ENCODE results near the gene ISG15. TPM values are rescaled to one million over a fixed set of nuclear protein-coding genes. Genes with fewer than 3 reads are reported as not detected.

ISG15 gene
- total and polyA plus RNA-seq, 9 of the 15 experiments (the other 6 are each of a cell fraction or from before 2014, with no cell fraction given), result 0.40 to 58.3 (median 12.2) TPM

DNA sequence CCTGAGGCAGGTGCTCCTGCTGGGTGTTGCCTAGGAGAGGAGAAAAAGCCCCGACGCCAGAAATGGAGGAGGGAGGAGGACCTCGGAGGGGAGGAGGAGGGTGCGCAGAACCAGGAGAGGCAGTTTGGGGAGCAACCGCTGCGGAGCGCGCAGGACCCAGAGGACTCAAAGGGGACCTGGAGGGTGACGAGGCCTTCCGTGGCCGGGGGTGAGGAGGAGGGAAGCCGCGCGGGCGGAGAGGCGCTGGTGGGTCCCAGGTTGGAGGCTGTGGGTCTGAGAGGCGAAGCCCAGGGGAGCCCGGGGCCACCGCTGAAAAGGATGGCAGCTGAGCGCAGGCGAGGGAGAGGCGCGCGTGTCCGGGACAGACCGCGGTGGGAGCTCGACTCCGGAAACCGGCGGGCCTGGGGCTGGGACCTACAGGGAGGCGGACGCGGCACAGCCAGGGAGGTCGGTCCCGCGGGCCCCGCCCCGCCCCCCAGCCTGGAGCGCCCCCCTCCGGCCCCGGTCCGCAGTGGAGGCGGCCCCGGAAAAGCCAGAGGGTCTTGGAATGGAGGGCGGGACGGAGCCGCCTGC lies 45.7 kb downstream of the ISG15 start (continued):
- TF ChIP-seq ZFP1 (CRISPR knock-in tag; IDR thresholded peaks at IDR 0.05), result no peak
- TF ChIP-seq ZNF316 (IDR thresholded peaks at IDR 0.05), result no peak
- TF ChIP-seq C11orf30 (IDR thresholded peaks at IDR 0.05; ENCODE audit: low read depth), result no peak
- TF ChIP-seq ZNF175 (CRISPR knock-in tag; IDR thresholded peaks at IDR 0.05; ENCODE audit: low read depth), result no peak
- TF ChIP-seq PHB (CRISPR knock-in tag; IDR thresholded peaks at IDR 0.05), result peak; percentile 43; the same call in 1 of the 2 replicates
- 0 out of 2 replicates have a peak, but pooled peaks have one; percentile 20 for TF ChIP-seq CAMTA2 (CRISPR knock-in tag; conservative IDR thresholded peaks at IDR 0.05)
- TF ChIP-seq, protein P1, sequence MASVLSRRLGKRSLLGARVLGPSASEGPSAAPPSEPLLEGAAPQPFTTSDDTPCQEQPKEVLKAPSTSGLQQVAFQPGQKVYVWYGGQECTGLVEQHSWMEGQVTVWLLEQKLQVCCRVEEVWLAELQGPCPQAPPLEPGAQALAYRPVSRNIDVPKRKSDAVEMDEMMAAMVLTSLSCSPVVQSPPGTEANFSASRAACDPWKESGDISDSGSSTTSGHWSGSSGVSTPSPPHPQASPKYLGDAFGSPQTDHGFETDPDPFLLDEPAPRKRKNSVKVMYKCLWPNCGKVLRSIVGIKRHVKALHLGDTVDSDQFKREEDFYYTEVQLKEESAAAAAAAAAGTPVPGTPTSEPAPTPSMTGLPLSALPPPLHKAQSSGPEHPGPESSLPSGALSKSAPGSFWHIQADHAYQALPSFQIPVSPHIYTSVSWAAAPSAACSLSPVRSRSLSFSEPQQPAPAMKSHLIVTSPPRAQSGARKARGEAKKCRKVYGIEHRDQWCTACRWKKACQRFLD (CRISPR knock-in tag; IDR thresholded peaks at IDR 0.05), result no peak
- no peak for TF ChIP-seq ZC3H8 (IDR thresholded peaks at IDR 0.05)
- TF ChIP-seq, protein P2, sequence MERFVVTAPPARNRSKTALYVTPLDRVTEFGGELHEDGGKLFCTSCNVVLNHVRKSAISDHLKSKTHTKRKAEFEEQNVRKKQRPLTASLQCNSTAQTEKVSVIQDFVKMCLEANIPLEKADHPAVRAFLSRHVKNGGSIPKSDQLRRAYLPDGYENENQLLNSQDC (CRISPR knock-in tag; IDR thresholded peaks at IDR 0.05), result no peak
- TF ChIP-seq, protein P3, sequence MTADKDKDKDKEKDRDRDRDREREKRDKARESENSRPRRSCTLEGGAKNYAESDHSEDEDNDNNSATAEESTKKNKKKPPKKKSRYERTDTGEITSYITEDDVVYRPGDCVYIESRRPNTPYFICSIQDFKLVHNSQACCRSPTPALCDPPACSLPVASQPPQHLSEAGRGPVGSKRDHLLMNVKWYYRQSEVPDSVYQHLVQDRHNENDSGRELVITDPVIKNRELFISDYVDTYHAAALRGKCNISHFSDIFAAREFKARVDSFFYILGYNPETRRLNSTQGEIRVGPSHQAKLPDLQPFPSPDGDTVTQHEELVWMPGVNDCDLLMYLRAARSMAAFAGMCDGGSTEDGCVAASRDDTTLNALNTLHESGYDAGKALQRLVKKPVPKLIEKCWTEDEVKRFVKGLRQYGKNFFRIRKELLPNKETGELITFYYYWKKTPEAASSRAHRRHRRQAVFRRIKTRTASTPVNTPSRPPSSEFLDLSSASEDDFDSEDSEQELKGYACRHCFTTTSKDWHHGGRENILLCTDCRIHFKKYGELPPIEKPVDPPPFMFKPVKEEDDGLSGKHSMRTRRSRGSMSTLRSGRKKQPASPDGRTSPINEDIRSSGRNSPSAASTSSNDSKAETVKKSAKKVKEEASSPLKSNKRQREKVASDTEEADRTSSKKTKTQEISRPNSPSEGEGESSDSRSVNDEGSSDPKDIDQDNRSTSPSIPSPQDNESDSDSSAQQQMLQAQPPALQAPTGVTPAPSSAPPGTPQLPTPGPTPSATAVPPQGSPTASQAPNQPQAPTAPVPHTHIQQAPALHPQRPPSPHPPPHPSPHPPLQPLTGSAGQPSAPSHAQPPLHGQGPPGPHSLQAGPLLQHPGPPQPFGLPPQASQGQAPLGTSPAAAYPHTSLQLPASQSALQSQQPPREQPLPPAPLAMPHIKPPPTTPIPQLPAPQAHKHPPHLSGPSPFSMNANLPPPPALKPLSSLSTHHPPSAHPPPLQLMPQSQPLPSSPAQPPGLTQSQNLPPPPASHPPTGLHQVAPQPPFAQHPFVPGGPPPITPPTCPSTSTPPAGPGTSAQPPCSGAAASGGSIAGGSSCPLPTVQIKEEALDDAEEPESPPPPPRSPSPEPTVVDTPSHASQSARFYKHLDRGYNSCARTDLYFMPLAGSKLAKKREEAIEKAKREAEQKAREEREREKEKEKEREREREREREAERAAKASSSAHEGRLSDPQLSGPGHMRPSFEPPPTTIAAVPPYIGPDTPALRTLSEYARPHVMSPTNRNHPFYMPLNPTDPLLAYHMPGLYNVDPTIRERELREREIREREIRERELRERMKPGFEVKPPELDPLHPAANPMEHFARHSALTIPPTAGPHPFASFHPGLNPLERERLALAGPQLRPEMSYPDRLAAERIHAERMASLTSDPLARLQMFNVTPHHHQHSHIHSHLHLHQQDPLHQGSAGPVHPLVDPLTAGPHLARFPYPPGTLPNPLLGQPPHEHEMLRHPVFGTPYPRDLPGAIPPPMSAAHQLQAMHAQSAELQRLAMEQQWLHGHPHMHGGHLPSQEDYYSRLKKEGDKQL (CRISPR knock-in tag; IDR thresholded peaks at IDR 0.05; ENCODE audit: borderline replicate concordance), result no peak
- peak; percentile 55; the same call in 1 of the 2 replicates for TF ChIP-seq PHF8 (IDR thresholded peaks at IDR 0.05; ENCODE audit: borderline replicate concordance, low read length)
- 0 out of 2 replicates have a peak, but pooled peaks have one; percentile 70 for TF ChIP-seq ZBTB7A (IDR thresholded peaks at IDR 0.05; ENCODE audit: borderline replicate concordance, control insufficient read depth, low read depth, low read length)
- TF ChIP-seq ZNF584 (CRISPR knock-in tag; IDR thresholded peaks at IDR 0.05; ENCODE audit: low read depth), result no peak
- TF ChIP-seq KDM2B (CRISPR knock-in tag; IDR thresholded peaks at IDR 0.05), result 0 out of 2 replicates have a peak, but pooled peaks have one; percentile 72
